Astrocyte (in vitro differentiated cells and primary cell): Measurements from ENCODE around the gene STK35.

Experiments used
- EZH2 ChIP-seq: IDR thresholded peaks from 2 replicates; pipeline ENCODE4 v1.6.1; 2012; ENCODE audit warnings: mild to moderate bottlenecking, low read length, inconsistent platforms; ENCODE audit not compliant: insufficient read depth
- TF ChIP-seq, protein P1 (sequence below): IDR thresholded peaks from 2 replicates; pipeline ENCODE4 v1.5.1; 2011; ENCODE audit warnings: low read depth, mild to moderate bottlenecking, inconsistent platforms, low read length, moderate library complexity; ENCODE audit not compliant: insufficient read depth

DNA sequence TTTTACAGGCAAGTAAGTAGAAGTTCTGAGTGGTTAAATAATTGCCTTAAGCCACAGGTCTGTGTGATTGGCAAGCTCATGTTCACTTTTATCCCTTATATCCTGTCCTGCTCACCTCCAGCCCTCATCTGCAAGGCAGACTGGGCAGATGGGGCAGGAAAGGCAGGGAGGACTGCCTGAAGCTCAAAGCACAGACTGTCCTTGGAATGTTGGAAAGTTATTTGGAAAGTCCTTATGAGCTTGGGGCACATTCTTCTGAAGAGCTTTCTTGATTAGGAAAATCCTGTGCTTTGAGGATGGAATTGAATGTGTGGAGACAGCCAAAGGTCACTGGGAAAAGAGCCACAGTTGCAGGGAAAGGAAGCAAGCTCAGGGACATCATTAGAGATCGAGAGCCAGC lies 48.9 kb upstream of the STK35 start:
- TF ChIP-seq, protein P1, sequence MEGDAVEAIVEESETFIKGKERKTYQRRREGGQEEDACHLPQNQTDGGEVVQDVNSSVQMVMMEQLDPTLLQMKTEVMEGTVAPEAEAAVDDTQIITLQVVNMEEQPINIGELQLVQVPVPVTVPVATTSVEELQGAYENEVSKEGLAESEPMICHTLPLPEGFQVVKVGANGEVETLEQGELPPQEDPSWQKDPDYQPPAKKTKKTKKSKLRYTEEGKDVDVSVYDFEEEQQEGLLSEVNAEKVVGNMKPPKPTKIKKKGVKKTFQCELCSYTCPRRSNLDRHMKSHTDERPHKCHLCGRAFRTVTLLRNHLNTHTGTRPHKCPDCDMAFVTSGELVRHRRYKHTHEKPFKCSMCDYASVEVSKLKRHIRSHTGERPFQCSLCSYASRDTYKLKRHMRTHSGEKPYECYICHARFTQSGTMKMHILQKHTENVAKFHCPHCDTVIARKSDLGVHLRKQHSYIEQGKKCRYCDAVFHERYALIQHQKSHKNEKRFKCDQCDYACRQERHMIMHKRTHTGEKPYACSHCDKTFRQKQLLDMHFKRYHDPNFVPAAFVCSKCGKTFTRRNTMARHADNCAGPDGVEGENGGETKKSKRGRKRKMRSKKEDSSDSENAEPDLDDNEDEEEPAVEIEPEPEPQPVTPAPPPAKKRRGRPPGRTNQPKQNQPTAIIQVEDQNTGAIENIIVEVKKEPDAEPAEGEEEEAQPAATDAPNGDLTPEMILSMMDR, result no peak
- no peak for TF ChIP-seq EZH2
